HCT116 (cell line): ENCODE data around the gene ANAPC2. TPM values are rescaled to one million over a fixed set of nuclear protein-coding genes. Genes with fewer than 3 reads are reported as not detected.

Source experiments
- ATAC-seq: fragments of 200-7000 bp; cut with Tn5 transposase; 2 replicates; pipeline ENCODE4 v1.9.1; 2020; ENCODE audit warnings: mild to moderate bottlenecking, moderate library complexity
- BruUV-seq: library from RNA; stranded (reverse); fragments of 400-500 nt; replicated peaks from 2 replicates; lab custom pipeline; 2021; lab: Mats Ljungman, UMichigan
- CTCF ChIA-PET: fragments of 300-600 bp; sonication (Branson Sonifier 250); formaldehyde crosslinking; loops from one replicate; lab custom pipeline; 2021; ENCODE audit warnings: antibody characterized with exemption; lab: Charles Lee
- POLR2A ChIA-PET: fragments of 300-600, 350-600 bp; sonication (Branson Sonifier 250); formaldehyde crosslinking; loops from one replicate; lab custom pipeline; 2021; ENCODE audit warnings: antibody characterized with exemption; lab: Charles Lee
- RAD21 ChIA-PET, 2 experiments: fragments of 300-600 bp; sonication (Branson Sonifier 250); formaldehyde crosslinking; loops; one replicate each; lab custom pipeline; 2023; ENCODE audit warnings: low total read pairs in 2 of 2; ENCODE audit not compliant: uncharacterized antibody in 2 of 2, unreplicated experiment in 2 of 2, low non-redundant PET in 1 of 2; lab: Charles Lee
- DNase-seq: peaks from one replicate; pipeline ENCODE4 v3.0.0-alpha.2; 2010; ENCODE audit warnings: low read depth, low spot score
- H2AFZ ChIP-seq: fragments of 200-600 bp; shearing (Covaris generic), sonication (generic); 2 replicates; pipeline ENCODE4 v1.6.1; 2017; ENCODE audit warnings: low read depth, mixed run types, mixed read lengths, antibody characterized with exemption, low read length; ENCODE audit not compliant: poor library complexity, severe bottlenecking
- H3K27ac ChIP-seq: 2 replicates; pipeline ENCODE4 v1.5.1; 2012; ENCODE audit warnings: low read depth, low read length
- H3K27me3 ChIP-seq: fragments of 200-600 bp; sonication (generic); 2 replicates; pipeline ENCODE4 v1.6.1; 2016; ENCODE audit warnings: mixed run types, low read length, mixed read lengths; ENCODE audit not compliant: insufficient read depth
- H3K36me3 ChIP-seq, 2 experiments: fragments of 200-500 bp in 1 of 2; fragments of 200-600 bp in 1 of 2; sonication (Bioruptor generic) in 1 of 2; sonication (generic) in 1 of 2; 2 replicates each; pipeline versions ENCODE4 v1.5.1 to v1.6.1; 2014 to 2016; ENCODE audit warnings: low read length in 2 of 2, inconsistent platforms in 1 of 2, mixed read lengths in 1 of 2, mixed run types in 1 of 2; ENCODE audit not compliant: insufficient read depth in 2 of 2, control insufficient read depth in 1 of 2
- H3K4me1 ChIP-seq, 2 experiments: fragments of 200-600 bp in 1 of 2; sonication (generic) in 1 of 2; 2 replicates each; pipeline versions ENCODE4 v1.5.1 to v1.6.1; 2012 to 2017; ENCODE audit warnings: low read length in 2 of 2, inconsistent platforms in 1 of 2, mild to moderate bottlenecking in 1 of 2, mixed read lengths in 1 of 2, mixed run types in 1 of 2, moderate library complexity in 1 of 2; ENCODE audit not compliant: insufficient read depth in 2 of 2, control insufficient read depth in 1 of 2
- H3K4me2 ChIP-seq: fragments of 200-600 bp; sonication (generic); 2 replicates; pipeline ENCODE4 v1.6.1; 2017; ENCODE audit warnings: mixed run types, low read length, mixed read lengths
- H3K4me3 ChIP-seq, 2 experiments: fragments of 200-600 bp in 1 of 2; sonication (generic) in 1 of 2; replicated peaks in 1 of 2; 2 replicates each; pipeline ENCODE4 v1.5.1; 2011 to 2016; ENCODE audit warnings: low read length in 2 of 2, control low read depth in 1 of 2, low read depth in 1 of 2, mild to moderate bottlenecking in 1 of 2, mixed read lengths in 1 of 2, mixed run types in 1 of 2
- H3K79me2 ChIP-seq: fragments of 200-600 bp; sonication (generic); 2 replicates; pipeline ENCODE4 v1.6.1; 2017; ENCODE audit warnings: mild to moderate bottlenecking, mixed run types, low read length, moderate library complexity, mixed read lengths; ENCODE audit not compliant: insufficient read depth
- H3K9ac ChIP-seq: fragments of 200-600 bp; sonication (generic); 2 replicates; pipeline ENCODE4 v1.6.1; 2016; ENCODE audit warnings: low read length, mixed read lengths
- H3K9me2 ChIP-seq: fragments of 200-600 bp; sonication (generic), shearing (Covaris generic); 2 replicates; pipeline ENCODE4 v1.6.1; 2017; ENCODE audit warnings: mixed run types, mild to moderate bottlenecking, moderate library complexity; ENCODE audit not compliant: insufficient read depth
- H3K9me3 ChIP-seq, 2 experiments: fragments of 200-500 bp in 1 of 2; fragments of 200-600 bp in 1 of 2; sonication (Bioruptor generic) in 1 of 2; sonication (generic) in 1 of 2; 2 replicates each; pipeline ENCODE4 v1.6.1; 2014 to 2017; ENCODE audit warnings: low read length in 2 of 2, mixed read lengths in 2 of 2, inconsistent platforms in 1 of 2, low read depth in 1 of 2, mild to moderate bottlenecking in 1 of 2, mixed run types in 1 of 2, moderate library complexity in 1 of 2; ENCODE audit not compliant: control insufficient read depth in 1 of 2, insufficient read depth in 1 of 2
- H4K20me1 ChIP-seq: fragments of 200-600 bp; sonication (generic), shearing (Covaris generic); 2 replicates; pipeline ENCODE4 v1.6.1; 2017; ENCODE audit warnings: mixed run types, mild to moderate bottlenecking, moderate library complexity; ENCODE audit not compliant: insufficient read depth
- CTCF ChIP-seq, 3 experiments: fragments of 200-600 bp in 1 of 3; sonication (generic) in 1 of 3; IDR thresholded peaks in 2 of 3; conservative IDR thresholded peaks in 1 of 3; 2 replicates each; pipeline ENCODE4 v1.5.1; 2012 to 2017; ENCODE audit warnings: low read depth in 2 of 3, low read length in 2 of 3, antibody characterized with exemption in 1 of 3, borderline replicate concordance in 1 of 3, control low read depth in 1 of 3, mild to moderate bottlenecking in 1 of 3, mixed read lengths in 1 of 3, mixed run types in 1 of 3, moderate library complexity in 1 of 3; ENCODE audit not compliant: insufficient read depth in 1 of 3
- EZH2phosphoT487 ChIP-seq: fragments of 200-600 bp; IDR thresholded peaks from 2 replicates; pipeline ENCODE4 v1.6.1; 2018; ENCODE audit warnings: antibody characterized with exemption, borderline replicate concordance
- JUND ChIP-seq: IDR thresholded peaks from 2 replicates; pipeline ENCODE4 v1.6.1; 2012
- SIN3A ChIP-seq: IDR thresholded peaks from 2 replicates; pipeline ENCODE4 v1.6.1; 2012; ENCODE audit warnings: low read depth
- SP1 ChIP-seq: IDR thresholded peaks from 2 replicates; pipeline ENCODE4 v1.6.1; 2012; ENCODE audit warnings: low read depth
- SRF ChIP-seq: IDR thresholded peaks from 2 replicates; pipeline ENCODE4 v1.6.1; 2012; ENCODE audit warnings: low read depth
- YY1 ChIP-seq: IDR thresholded peaks from 2 replicates; pipeline ENCODE4 v1.6.1; 2011; ENCODE audit warnings: low read length, low read depth, moderate library complexity, mild to moderate bottlenecking; ENCODE audit not compliant: insufficient replicate concordance; ENCODE audit errors: extremely low read depth
- ZFX ChIP-seq: fragments of 450-650 bp; IDR thresholded peaks from 2 replicates; pipeline ENCODE4 v1.6.1; 2017
- intact Hi-C: fragments of 100-400 bp; cut with micrococcal nuclease; formaldehyde crosslinking; loops from 2 replicates; pipeline ENCODE4 v1.10.0; 2022
- total RNA-seq: library from RNA; stranded (reverse); gene quantifications from one replicate; pipeline ENCODE4 v1.2.1, GENCODE V29; 2021; ENCODE audit not compliant: unreplicated experiment
- TF ChIP-seq, protein P1 (sequence below): IDR thresholded peaks from 2 replicates; pipeline ENCODE4 v1.6.1; 2012

The ANAPC2 gene
- total RNA-seq, 1 experiment from 2014 or later, result 75.5 TPM

- Histone ChIP-seq H3K27ac (no peak overlapping the region), H3K9me2 (no peaks in the 10 kb centered on the region), H3K4me2 (no peak overlapping the region), H3K4me1 (peaks cover 16 to 30% of the 10 kb centered on the region in 2 experiments), H3K79me2 (peaks cover 50% of the 10 kb centered on the region), H4K20me1 (no peaks in the 10 kb centered on the region), H3K27me3 (no peaks in the 10 kb centered on the region), H3K9ac (no peak overlapping the region), H2AFZ (no peak overlapping the region), H3K36me3 (peaks cover 0 to 23% of the 10 kb centered on the region in 2 experiments; a peak in 1 of 4 replicates), H3K4me3 (no peak overlapping the region), H3K9me3 (no peaks in the 10 kb centered on the region)
- ATAC-seq, result no peak
- intact Hi-C loops, result loop anchor here (5.0 kb wide), 1 partner anchor 41 kb away; the partner anchor contains the start of genes CYSRT1 and RNF224
- DNase-seq, result no peak
- BruUV-seq, result no TSS peak
- no peak for TF ChIP-seq SRF
- no peak for TF ChIP-seq YY1
- no peak for TF ChIP-seq EZH2phosphoT487
- TF ChIP-seq JUND, result no peak
- no peak for TF ChIP-seq SIN3A
- TF ChIP-seq ZFX, result no peak
- TF ChIP-seq, protein P1, sequence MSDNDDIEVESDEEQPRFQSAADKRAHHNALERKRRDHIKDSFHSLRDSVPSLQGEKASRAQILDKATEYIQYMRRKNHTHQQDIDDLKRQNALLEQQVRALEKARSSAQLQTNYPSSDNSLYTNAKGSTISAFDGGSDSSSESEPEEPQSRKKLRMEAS, result no peak
- no peak for TF ChIP-seq CTCF (IDR thresholded peaks at IDR 0.05 in 2 of 3, conservative IDR thresholded peaks at IDR 0.05 in 1 of 3; ENCODE audit: borderline replicate concordance in 1 of 3, insufficient read depth in 1 of 3, low read depth in 2 of 3, low read length in 2 of 3)
- TF ChIP-seq SP1, result no peak
- ChIA-PET RAD21 (no interaction called here), CTCF (no interaction called here), POLR2A (no interaction called here)
These were observed 2.4 kb downstream of the ANAPC2 start for GRCh38 chr9:137185921-137186320.
